Mesendoderm (in vitro differentiated cells): Measurements from ENCODE around the gene PRSS22.
A peak's percentile ranks its signal among the peaks of the same experiment; 100 is the strongest.

Experiments used
- DNase-seq: peaks from one replicate; pipeline ENCODE4 v3.0.0; 2013
- H2AK5ac ChIP-seq: 2 replicates; pipeline ENCODE4 v1.6.1; 2013; ENCODE audit warnings: low read length, inconsistent platforms
- H2BK120ac ChIP-seq: 2 replicates; pipeline ENCODE4 v1.6.1; 2013; ENCODE audit warnings: low read depth, mild to moderate bottlenecking, low read length, moderate library complexity, mixed read lengths
- H2BK15ac ChIP-seq: replicated peaks from 2 replicates; pipeline ENCODE4 v1.6.1; 2013; ENCODE audit warnings: low read depth, mild to moderate bottlenecking, moderate library complexity
- H2BK5ac ChIP-seq: 2 replicates; pipeline ENCODE4 v1.6.1; 2013; ENCODE audit warnings: low read length, inconsistent platforms
- H3K18ac ChIP-seq: 2 replicates; pipeline ENCODE4 v1.6.1; 2013; ENCODE audit warnings: mild to moderate bottlenecking, low read length, mixed read lengths
- H3K23ac ChIP-seq: one replicate; pipeline ENCODE4 v1.6.1; 2013; ENCODE audit warnings: low read length
- H3K27ac ChIP-seq: 2 replicates; pipeline ENCODE4 v1.5.1; 2013; ENCODE audit warnings: low read depth, mild to moderate bottlenecking, inconsistent platforms, low read length, moderate library complexity
- H3K27me3 ChIP-seq: 2 replicates; pipeline ENCODE4 v1.6.1; 2013; ENCODE audit warnings: low read length, control low read depth, mild to moderate bottlenecking, inconsistent platforms; ENCODE audit not compliant: insufficient read depth, poor library complexity
- H3K36me3 ChIP-seq: 2 replicates; pipeline ENCODE4 v1.6.1; 2013; ENCODE audit warnings: low read length, inconsistent platforms; ENCODE audit not compliant: control insufficient read depth, insufficient read depth
- H3K4ac ChIP-seq: one replicate; pipeline ENCODE4 v1.6.1; 2013; ENCODE audit warnings: low read depth, mild to moderate bottlenecking, low read length, moderate library complexity
- H3K4me1 ChIP-seq: 2 replicates; pipeline ENCODE4 v1.6.1; 2013; ENCODE audit warnings: low read depth, low read length, inconsistent platforms; ENCODE audit not compliant: control insufficient read depth
- H3K4me2 ChIP-seq: 2 replicates; pipeline ENCODE4 v1.6.1; 2013; ENCODE audit warnings: low read length
- H3K4me3 ChIP-seq: 2 replicates; pipeline ENCODE4 v1.5.1; 2013; ENCODE audit warnings: mild to moderate bottlenecking, low read length
- H3K56ac ChIP-seq: one replicate; pipeline ENCODE4 v1.6.1; 2013; ENCODE audit warnings: low read length
- H3K79me1 ChIP-seq: 2 replicates; pipeline ENCODE4 v1.6.1; 2013; ENCODE audit warnings: low read length, inconsistent platforms
- H3K79me2 ChIP-seq: 2 replicates; pipeline ENCODE4 v1.6.1; 2013; ENCODE audit warnings: mild to moderate bottlenecking, low read length; ENCODE audit not compliant: control insufficient read depth, insufficient read depth
- H3K9ac ChIP-seq: 2 replicates; pipeline ENCODE4 v1.6.1; 2013; ENCODE audit warnings: low read length, inconsistent platforms
- H4K5ac ChIP-seq: one replicate; pipeline ENCODE4 v1.6.1; 2013; ENCODE audit warnings: low read length
- H4K8ac ChIP-seq: one replicate; pipeline ENCODE4 v1.6.1; 2013; ENCODE audit warnings: low read depth, mild to moderate bottlenecking, control low read depth, low read length, moderate library complexity
- WGBS: extraction: QIAGEN DNeasy Blood & Tissue Kit; methylation state at CpG from one replicate; pipeline ENCODE4 v1.1.7; 2013; ENCODE audit warnings: low lambda C conversion rate, missing lambda C conversion rate; ENCODE audit not compliant: insufficient coverage; ENCODE audit errors: extremely low coverage; 5-methylcytosine and 5-hydroxymethylcytosine counted together

Gene PRSS22

DNA sequence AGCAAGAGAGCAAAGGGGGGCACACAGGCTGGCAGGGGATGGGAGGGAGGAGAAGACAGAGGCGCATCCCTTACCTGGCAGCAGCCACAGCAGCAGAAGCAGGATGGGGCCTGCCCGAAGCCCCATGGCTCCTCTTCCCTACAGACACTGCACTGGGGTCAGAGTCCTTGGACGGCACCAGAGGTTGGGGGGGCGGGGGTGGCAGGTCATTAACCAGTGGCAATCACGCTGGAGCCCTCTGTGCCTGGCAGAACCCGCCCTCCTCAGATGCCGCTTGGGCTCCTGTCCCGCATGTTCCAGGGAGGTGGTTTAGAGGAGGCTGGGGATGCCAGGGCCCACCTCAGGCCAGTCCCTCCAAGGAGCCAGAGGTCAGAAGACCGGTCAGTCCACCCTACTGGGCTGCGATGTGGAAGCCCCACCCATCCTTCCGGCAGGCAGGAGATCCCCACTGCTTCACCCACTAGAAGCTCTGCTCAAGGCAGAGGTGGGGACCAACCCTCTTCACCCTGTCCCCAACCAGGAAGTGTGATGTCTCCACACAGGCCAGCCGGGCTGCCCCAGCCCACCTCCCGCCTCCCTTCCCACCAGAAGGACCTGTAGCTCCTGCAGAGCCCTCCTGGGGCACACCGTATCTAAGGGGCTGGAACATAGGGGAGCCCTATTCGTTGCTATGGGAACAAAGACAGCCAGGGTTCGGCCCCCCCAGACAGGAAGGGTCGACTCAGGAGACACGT is 16.2 kb downstream of the PRSS22 start:
- no peak overlapping the region for H3K4ac ChIP-seq
- no peak for DNase-seq
- no peak overlapping the region for H2AK5ac ChIP-seq
- no peaks in the 10 kb centered on the region for H3K79me2 ChIP-seq
- no peak overlapping the region for H2BK120ac ChIP-seq
- H3K18ac ChIP-seq = no peak overlapping the region
- H3K9ac ChIP-seq = no peak overlapping the region
- H3K4me1 ChIP-seq = no peaks in the 10 kb centered on the region
- no peaks in the 10 kb centered on the region for H3K79me1 ChIP-seq
- H3K27ac ChIP-seq = no peak overlapping the region
- H4K8ac ChIP-seq = no peak overlapping the region
- no peaks in the 10 kb centered on the region for H3K36me3 ChIP-seq
- WGBS = no CpG with 5 or more reads among the region's 18 CpGs
- H2BK15ac ChIP-seq = no peak overlapping the region
- H3K23ac ChIP-seq = no peak overlapping the region
- no peaks in the 10 kb centered on the region for H3K27me3 ChIP-seq
- no peak overlapping the region for H2BK5ac ChIP-seq
- no peak overlapping the region for H3K56ac ChIP-seq
- no peak overlapping the region for H3K4me3 ChIP-seq
- H3K4me2 ChIP-seq = no peak overlapping the region
- no peak overlapping the region for H4K5ac ChIP-seq

DNA sequence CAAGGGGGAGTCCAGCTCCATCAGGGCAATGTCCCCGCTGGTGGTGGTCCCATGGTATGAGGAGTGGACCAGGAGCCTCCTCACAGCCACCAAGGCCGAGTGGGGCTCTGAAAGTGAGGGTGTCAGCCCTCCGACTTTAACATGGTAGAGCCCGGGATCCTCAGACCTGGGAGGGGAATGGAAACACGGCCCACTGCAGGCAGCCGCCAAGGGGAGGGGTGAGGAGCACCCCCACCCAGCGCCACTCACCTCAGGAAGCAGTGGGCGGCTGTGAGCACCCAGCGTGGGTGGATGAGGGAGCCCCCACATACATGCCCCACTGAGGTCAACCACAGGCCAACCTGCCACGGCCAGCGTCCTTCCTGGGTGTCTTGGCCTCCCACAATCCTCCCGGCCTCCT is 17.1 kb downstream of the PRSS22 start:
- H2BK15ac ChIP-seq = no peak overlapping the region
- H3K27me3 ChIP-seq = no peaks in the 10 kb centered on the region
- H4K5ac ChIP-seq = no peak overlapping the region
- H3K18ac ChIP-seq = no peak overlapping the region
- H3K4me1 ChIP-seq = peaks cover 4% of the 10 kb centered on the region
- no peak overlapping the region for H3K4me3 ChIP-seq
- no peak for DNase-seq
- H3K9ac ChIP-seq = no peak overlapping the region
- H3K27ac ChIP-seq = no peak overlapping the region
- H3K79me1 ChIP-seq = no peaks in the 10 kb centered on the region
- no peaks in the 10 kb centered on the region for H3K79me2 ChIP-seq
- H2BK5ac ChIP-seq = no peak overlapping the region
- WGBS = no CpG with 5 or more reads among the region's 12 CpGs
- no peak overlapping the region for H3K23ac ChIP-seq
- no peak overlapping the region for H2AK5ac ChIP-seq
- H3K4me2 ChIP-seq = no peak overlapping the region
- H4K8ac ChIP-seq = no peak overlapping the region
- H3K4ac ChIP-seq = no peak overlapping the region
- H3K56ac ChIP-seq = no peak overlapping the region
- no peak overlapping the region for H2BK120ac ChIP-seq
- H3K36me3 ChIP-seq = no peaks in the 10 kb centered on the region

- Histone ChIP-seq H3K9ac (no peak overlapping the region), H3K4ac (no peak overlapping the region), H3K18ac (no peak overlapping the region), H3K4me3 (no peak overlapping the region), H2AK5ac (no peak overlapping the region), H4K8ac (no peak overlapping the region), H2BK5ac (no peak overlapping the region), H4K5ac (no peak overlapping the region), H2BK120ac (no peak overlapping the region), H3K79me2 (no peaks in the 10 kb centered on the region), H3K27me3 (no peaks in the 10 kb centered on the region), H3K79me1 (no peaks in the 10 kb centered on the region), H3K56ac (no peak overlapping the region), H3K4me1 (peaks cover 7% of the 10 kb centered on the region), H2BK15ac (no peak overlapping the region), H3K23ac (no peak overlapping the region), H3K27ac (no peak overlapping the region), H3K4me2 (no peak overlapping the region), H3K36me3 (no peaks in the 10 kb centered on the region)
- DNase-seq = no peak
- WGBS = no CpG with 5 or more reads among the region's 15 CpGs
Observed at GRCh38 chr16:2839650-2840450, 18.1 kb downstream of the PRSS22 start.

DNA sequence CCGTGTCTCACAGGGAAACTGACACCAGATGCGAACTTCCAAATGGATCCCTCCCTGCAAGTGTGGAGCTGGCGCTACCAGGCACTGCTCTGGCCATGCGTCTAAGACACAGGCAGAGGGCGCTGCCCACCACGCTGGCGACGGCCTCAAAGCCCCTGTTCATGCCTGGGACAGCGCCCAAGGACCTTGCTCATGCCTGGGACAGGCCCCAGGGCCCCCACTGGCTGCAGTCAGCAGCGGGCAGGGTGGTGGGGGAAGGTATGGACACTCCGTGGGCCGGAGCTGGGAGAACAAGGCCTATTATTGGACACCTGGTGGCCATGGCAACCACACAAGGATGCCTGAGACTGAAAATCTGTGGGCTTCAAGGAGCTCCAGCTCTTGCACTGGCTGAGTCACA is 19.0 kb downstream of the PRSS22 start:
- Histone ChIP-seq H2BK120ac (no peak overlapping the region), H3K27ac (no peak overlapping the region), H4K5ac (no peak overlapping the region), H3K18ac (no peak overlapping the region), H3K23ac (no peak overlapping the region), H3K9ac (peak overlapping the region; percentile 34), H3K36me3 (no peaks in the 10 kb centered on the region), H3K4me2 (no peak overlapping the region), H3K79me2 (no peaks in the 10 kb centered on the region), H3K27me3 (no peaks in the 10 kb centered on the region), H3K56ac (peak overlapping the region; percentile 69), H3K79me1 (no peaks in the 10 kb centered on the region), H2BK5ac (no peak overlapping the region), H2AK5ac (no peak overlapping the region), H3K4ac (no peak overlapping the region), H2BK15ac (no peak overlapping the region), H4K8ac (no peak overlapping the region), H3K4me1 (peaks cover 7% of the 10 kb centered on the region), H3K4me3 (no peak overlapping the region)
- WGBS = no CpG with 5 or more reads among the region's 12 CpGs
- peak; percentile 89 for DNase-seq

DNA sequence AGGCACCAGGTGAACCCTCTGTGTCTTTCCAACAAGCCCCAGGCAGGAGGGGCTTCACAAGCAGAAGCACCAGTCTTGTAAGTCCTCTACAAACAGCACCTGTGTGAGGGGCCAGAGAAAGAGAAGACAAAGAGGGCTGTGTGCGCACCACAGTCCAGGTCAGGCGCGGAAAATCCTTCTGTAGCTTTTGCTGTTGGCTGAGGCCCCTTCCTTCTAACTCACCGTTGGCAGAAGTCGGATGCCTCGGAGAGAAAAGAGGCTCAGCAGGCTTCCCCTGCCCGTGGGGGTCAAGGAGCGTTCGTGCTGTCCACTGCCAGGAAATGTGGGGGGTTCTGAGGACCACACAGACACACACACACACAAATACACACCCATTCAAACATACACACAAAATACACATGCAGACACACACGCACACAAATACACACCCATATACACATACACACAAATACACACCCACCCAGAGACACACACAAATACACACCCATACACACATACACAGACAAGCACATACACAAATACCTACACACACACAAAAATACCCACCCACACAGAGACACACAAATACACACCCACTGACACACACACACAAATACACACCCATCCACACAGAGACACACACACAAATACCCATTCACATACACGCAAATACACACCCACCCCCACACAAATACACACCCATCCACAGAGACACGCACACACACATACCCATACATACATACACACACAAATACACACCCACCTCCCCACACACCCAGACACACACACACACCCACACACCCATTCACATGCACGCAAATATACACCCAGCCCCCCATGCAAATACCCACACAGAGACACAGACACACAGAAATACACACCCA is 21.1 kb downstream of the PRSS22 start:
- no peak overlapping the region for H3K18ac ChIP-seq
- H3K9ac ChIP-seq = peak overlapping the region; percentile 16
- no peak overlapping the region for H3K4me3 ChIP-seq
- H4K5ac ChIP-seq = no peak overlapping the region
- H4K8ac ChIP-seq = no peak overlapping the region
- H3K4ac ChIP-seq = peak overlapping the region; percentile 28
- peak overlapping the region; percentile 51 for H2AK5ac ChIP-seq
- H3K79me1 ChIP-seq = no peaks in the 10 kb centered on the region
- DNase-seq = no peak
- no peak overlapping the region for H3K23ac ChIP-seq
- no peaks in the 10 kb centered on the region for H3K36me3 ChIP-seq
- WGBS = 100% methylated on average over 3 of the region's 13 CpGs
- no peak overlapping the region for H2BK15ac ChIP-seq
- H3K79me2 ChIP-seq = no peaks in the 10 kb centered on the region
- H3K27ac ChIP-seq = peak overlapping the region; percentile 82
- H3K27me3 ChIP-seq = no peaks in the 10 kb centered on the region
- peak overlapping the region; percentile 31 for H2BK120ac ChIP-seq
- H2BK5ac ChIP-seq = no peak overlapping the region
- H3K56ac ChIP-seq = peak overlapping the region; percentile 65
- peaks cover 7% of the 10 kb centered on the region for H3K4me1 ChIP-seq
- no peak overlapping the region for H3K4me2 ChIP-seq
